Right lobe of liver (tissue), 6 donors: ENCODE measurements around the gene BSG. TPM values are rescaled to one million over a fixed set of nuclear protein-coding genes. Genes with fewer than 3 reads are reported as not detected.
A peak's percentile ranks its signal among the peaks of the same experiment; 100 is the strongest.

ENCODE experiments used
- ATAC-seq, 4 donors: fragments of 200-7000 bp; cut with Tn5 transposase; one replicate each; pipeline ENCODE4 v1.9.1; 2020; ENCODE audit warnings: mild to moderate bottlenecking in 4 of 4, moderate library complexity in 4 of 4
- DNase-seq, 3 donors: peaks; one replicate each; pipeline ENCODE4 v3.0.0-alpha.2; 2020
- H3K27ac ChIP-seq, 3 donors: fragments of 200-600 bp; one replicate each; pipeline ENCODE4 v1.8.0; 2022
- H3K27me3 ChIP-seq, 2 donors: fragments of 200-600 bp; one replicate each; pipeline ENCODE4 v1.8.0; 2022
- H3K36me3 ChIP-seq, 4 donors: fragments of 200-600 bp; sonication (generic) in 1 of 4; one replicate each; pipeline versions ENCODE4 v1.5.1 to v1.8.0; 2017 to 2022; ENCODE audit warnings: control low read depth in 1 of 4
- H3K4me1 ChIP-seq, 4 donors: fragments of 200-600 bp; sonication (generic) in 1 of 4; one replicate each; pipeline versions ENCODE4 v1.5.1 to v1.8.0; 2017 to 2022; ENCODE audit warnings: control low read depth in 1 of 4
- H3K4me3 ChIP-seq, 3 donors: fragments of 200-600 bp; one replicate each; pipeline ENCODE4 v1.8.0; 2022
- H3K9me3 ChIP-seq, 4 donors: fragments of 200-600 bp; sonication (generic) in 1 of 4; one replicate each; pipeline versions ENCODE4 v1.5.1 to v1.8.0; 2017 to 2022; ENCODE audit warnings: control low read depth in 1 of 4
- POLR2A ChIP-seq: fragments of 450-650 bp; IDR thresholded peaks from one replicate; pipeline ENCODE4 v1.6.1; 2017; ENCODE audit warnings: antibody characterized with exemption, mild to moderate bottlenecking
- WGBS: methylation state at CpG from one replicate; pipeline ENCODE4 v1.1.6; 2018; ENCODE audit warnings: low coverage, low lambda C conversion rate; ENCODE audit not compliant: insufficient coverage; ENCODE audit errors: missing lambda C conversion rate; 5-methylcytosine and 5-hydroxymethylcytosine counted together
- intact Hi-C, 2 donors: fragments of 100-400 bp; cut with DNase I; formaldehyde crosslinking; loops; one replicate each; pipeline versions ENCODE4 v1.11.2 to v1.14.1; 2022
- total RNA-seq, 6 experiments: library from RNA; depleted of rRNA in 2 of 6; stranded (reverse); fragments of >200 nt in 2 of 6; fragmentation: NEBNext Ultra II Directional in 3 of 6; extraction: Animal tissue kit (Norgen Biotek cat#: 25700) in 3 of 6; gene quantifications; one replicate each; pipeline versions ENCODE4 v1.1.0 to v1.2.4, GENCODE V29; 2016 to 2023
- TF ChIP-seq, protein P1 (sequence below), 4 donors: fragments of 200-600 bp in 3 of 4; fragments of 450-650 bp in 1 of 4; IDR thresholded peaks; one replicate each; pipeline versions ENCODE4 v1.5.1 to v1.8.0; 2016 to 2022; ENCODE audit warnings: antibody characterized with exemption in 4 of 4, mild to moderate bottlenecking in 2 of 4
- donor health status: DM: no; HTN: yes; CAD: no.
- donor health status: DM: no; HTN: no; CAD: no.
- donor health status: DM: no; HTN: no; CAD: no.
- donor health status: DM: no; HTN: yes; CAD: no.
- donor health status: DM: no; HTN: yes; CAD: no.

The BSG gene
- total RNA-seq, 6 experiments from 2014 or later = 88.6 to 369 (median 124) TPM

DNA sequence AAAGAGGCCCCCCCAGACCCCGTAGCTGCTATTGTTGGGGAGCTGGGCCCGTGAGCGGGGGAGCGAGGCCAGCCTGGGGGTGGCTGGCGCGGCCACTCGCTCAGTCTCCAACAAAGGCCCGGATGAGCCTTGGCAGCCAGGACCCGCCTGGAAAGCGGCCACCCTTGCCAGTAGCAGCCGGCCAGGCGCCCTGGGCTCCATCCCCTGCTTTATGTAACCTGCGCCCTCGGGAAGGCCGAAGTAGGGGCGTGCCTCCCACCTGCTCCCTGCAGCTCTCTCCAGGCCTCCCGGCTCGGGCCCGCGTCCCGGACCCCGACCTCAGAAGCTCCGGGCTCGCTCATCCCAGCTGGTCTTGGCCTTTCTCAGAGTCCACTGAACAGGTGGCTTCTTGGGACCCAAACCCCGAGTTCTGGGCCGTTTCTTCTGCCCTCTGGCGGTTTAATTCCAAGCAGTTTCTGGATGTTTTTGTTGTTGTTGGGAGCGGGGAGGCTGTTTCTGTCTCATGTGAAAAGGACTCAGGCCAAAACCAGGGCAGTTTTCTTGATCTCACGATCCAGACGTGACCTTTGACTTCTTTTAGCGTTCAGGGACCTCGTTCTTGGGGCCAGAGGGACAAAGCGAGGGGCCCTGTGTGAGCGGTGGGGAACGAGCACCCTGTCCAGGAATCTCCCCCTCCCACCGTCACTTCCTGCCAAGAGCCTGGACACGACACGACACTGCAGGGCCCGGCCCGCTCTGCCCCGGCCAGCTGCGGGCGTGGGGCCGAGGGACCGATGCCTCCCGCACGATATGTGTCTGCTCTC lies 39.6 kb upstream of the BSG start:
- peak; percentile 70 to 92 (median 88) for DNase-seq
- peaks cover 0 to 23% (median 11%) of the 10 kb centered on the region in 4 donors for H3K4me1 ChIP-seq
- H3K9me3 ChIP-seq = no peaks in the 10 kb centered on the region
- intact Hi-C loops = no loop called here
- peak overlapping the region; percentile 87 to 95 (median 94) for H3K4me3 ChIP-seq
- no peaks in the 10 kb centered on the region for H3K27me3 ChIP-seq
- peak; percentile 19 to 58 (median 45) for ATAC-seq
- WGBS = 0% methylated on average over 10 of the region's 47 CpGs
- TF ChIP-seq, protein P1, sequence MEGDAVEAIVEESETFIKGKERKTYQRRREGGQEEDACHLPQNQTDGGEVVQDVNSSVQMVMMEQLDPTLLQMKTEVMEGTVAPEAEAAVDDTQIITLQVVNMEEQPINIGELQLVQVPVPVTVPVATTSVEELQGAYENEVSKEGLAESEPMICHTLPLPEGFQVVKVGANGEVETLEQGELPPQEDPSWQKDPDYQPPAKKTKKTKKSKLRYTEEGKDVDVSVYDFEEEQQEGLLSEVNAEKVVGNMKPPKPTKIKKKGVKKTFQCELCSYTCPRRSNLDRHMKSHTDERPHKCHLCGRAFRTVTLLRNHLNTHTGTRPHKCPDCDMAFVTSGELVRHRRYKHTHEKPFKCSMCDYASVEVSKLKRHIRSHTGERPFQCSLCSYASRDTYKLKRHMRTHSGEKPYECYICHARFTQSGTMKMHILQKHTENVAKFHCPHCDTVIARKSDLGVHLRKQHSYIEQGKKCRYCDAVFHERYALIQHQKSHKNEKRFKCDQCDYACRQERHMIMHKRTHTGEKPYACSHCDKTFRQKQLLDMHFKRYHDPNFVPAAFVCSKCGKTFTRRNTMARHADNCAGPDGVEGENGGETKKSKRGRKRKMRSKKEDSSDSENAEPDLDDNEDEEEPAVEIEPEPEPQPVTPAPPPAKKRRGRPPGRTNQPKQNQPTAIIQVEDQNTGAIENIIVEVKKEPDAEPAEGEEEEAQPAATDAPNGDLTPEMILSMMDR (IDR thresholded peaks at IDR 0.05) = peak; percentile 36 to 57 (median 45)
- TF ChIP-seq POLR2A = no peak
- H3K36me3 ChIP-seq = peaks cover 4 to 19% (median 9%) of the 10 kb centered on the region in 4 donors
- peak overlapping the region; percentile 83 to 95 (median 88) for H3K27ac ChIP-seq

DNA sequence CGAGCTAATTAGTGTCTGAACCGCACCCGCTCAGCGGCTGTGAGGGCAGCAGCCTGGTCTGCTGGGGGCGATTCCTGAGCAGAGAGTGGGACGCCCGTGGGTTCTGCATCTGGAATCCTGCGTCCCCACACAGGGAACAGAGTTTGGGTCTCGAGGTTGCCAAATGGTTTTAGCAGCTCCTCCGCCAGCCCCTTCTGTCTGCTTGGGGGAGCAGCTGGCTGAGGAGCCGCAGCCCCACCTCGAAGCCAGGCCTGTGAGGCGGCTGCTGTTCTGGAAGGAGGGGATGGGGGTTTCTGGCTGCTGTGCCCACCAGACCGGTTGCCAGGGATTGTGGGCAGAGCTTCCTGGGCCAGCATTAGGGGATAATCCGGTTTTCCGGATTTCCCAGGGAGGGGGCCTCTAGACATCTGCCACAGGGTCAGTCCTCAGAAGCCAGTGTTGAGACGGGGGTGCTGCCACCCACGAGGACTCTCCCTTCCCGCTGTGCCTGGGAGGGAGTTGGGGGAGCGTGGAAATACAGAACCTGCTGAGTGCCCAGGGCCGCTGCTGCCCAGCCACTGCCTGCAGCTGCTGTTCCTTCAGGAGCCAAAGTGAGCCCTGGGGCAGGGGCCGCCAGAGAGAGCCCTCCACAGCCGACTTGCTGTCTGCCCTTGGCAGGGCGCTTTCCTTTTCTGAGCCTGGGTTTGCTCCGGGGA lies 38.9 kb upstream of the BSG start:
- 24% methylated on average over 4 of the region's 25 CpGs for WGBS

DNA sequence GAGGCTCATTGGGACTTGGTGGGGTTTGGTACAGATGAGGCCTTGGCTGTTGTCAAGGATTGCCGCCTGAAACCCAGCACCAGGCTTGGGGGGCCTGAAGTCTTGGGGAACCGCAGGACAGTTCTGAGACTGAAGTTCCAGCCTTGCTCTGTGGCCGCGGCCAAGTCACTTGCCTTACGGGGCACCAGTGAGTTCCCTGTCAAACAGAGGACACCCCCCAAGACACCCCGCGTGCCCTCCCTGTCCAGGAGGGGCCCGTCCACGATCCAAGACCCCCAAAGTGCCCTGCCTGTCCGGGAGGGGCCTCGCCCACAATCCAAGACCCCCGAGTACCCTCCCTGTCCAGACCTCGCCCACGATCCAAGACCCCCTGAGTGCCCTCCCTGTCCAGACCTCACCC lies 38.3 kb upstream of the BSG start:
- H3K27ac ChIP-seq = peak overlapping the region; percentile 83 to 95 (median 88)
- no CpG with 5 or more reads among the region's 14 CpGs for WGBS
- TF ChIP-seq, protein P1 (IDR thresholded peaks at IDR 0.05) = no peak
- no peak for TF ChIP-seq POLR2A

More for the DNA sequence above, 38.9 kb upstream of the BSG start:
- TF ChIP-seq POLR2A = no peak
- TF ChIP-seq, protein P1 (IDR thresholded peaks at IDR 0.05) = no peak
- intact Hi-C loops = no loop called here
- Histone ChIP-seq H3K9me3 (no peaks in the 10 kb centered on the region), H3K4me1 (peaks cover 0 to 23% (median 11%) of the 10 kb centered on the region in 4 donors), H3K27me3 (no peaks in the 10 kb centered on the region), H3K4me3 (peak overlapping the region; percentile 87 to 95 (median 94)), H3K27ac (peak overlapping the region; percentile 83 to 95 (median 88)), H3K36me3 (peaks cover 4 to 26% (median 10%) of the 10 kb centered on the region in 4 donors)
- peak in 1 of 3 donors; percentile 37 for DNase-seq
- no peak for ATAC-seq

DNA sequence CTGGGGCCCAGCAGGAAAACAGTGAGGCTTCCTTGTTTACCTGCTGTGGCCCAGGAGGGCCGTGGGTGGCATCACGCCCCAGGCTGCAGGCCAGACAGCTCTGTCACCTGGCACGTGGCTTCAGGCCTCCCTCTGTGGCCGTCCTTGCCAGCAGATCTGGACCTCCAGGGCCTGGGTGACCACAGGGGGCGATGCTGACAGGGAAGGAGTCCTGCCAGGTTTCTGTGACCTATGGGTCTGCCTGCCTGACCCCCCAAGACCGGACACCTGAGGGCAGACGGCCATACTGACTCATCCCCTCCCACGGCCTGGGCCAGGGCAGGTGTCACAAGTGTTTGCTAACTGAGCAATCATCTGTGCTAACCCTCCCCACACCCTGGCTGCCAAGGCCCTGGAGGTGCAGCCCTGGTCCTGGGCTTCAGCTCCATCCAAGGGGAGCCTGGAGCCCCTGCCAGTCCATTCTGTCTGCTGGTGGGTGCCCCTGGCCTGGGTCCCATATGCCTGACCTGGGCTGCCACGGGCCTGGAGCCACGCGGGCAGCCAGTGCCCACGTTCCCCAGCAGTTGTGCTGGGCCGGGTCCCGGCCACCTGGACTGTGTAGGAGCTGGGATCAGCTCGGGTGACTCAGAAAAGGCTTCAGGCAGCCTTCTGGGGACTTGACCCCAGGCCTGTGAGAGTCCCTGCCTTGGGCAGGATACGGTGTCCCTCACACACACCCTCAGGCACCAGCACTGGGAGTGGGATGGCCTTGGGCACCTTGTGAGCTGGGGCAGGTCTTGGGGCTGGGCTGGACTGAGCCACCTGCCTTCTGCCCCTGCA lies 37.2 kb upstream of the BSG start:
- TF ChIP-seq, protein P1 (IDR thresholded peaks at IDR 0.05) = peak; percentile 23 to 44 (median 36)
- no peak for TF ChIP-seq POLR2A
- ATAC-seq = peak; percentile 63 to 73 (median 68)
- Histone ChIP-seq H3K27me3 (no peaks in the 10 kb centered on the region), H3K9me3 (no peaks in the 10 kb centered on the region), H3K4me1 (peaks cover 0 to 23% (median 11%) of the 10 kb centered on the region in 4 donors), H3K27ac (peak overlapping the region in 2 of 3 donors; percentile 51 to 66), H3K4me3 (peak overlapping the region in 2 of 3 donors; percentile 5 to 6), H3K36me3 (peaks cover 4 to 31% (median 14%) of the 10 kb centered on the region in 4 donors)
- no CpG with 5 or more reads among the region's 16 CpGs for WGBS
- peak; percentile 92 to 96 (median 94) for DNase-seq
- intact Hi-C loops = no loop called here

More for the DNA sequence above, 38.3 kb upstream of the BSG start:
- intact Hi-C loops = no loop called here
- Histone ChIP-seq H3K4me3 (peak overlapping the region in 2 of 3 donors; percentile 94 to 95), H3K4me1 (peaks cover 0 to 23% (median 11%) of the 10 kb centered on the region in 4 donors), H3K27me3 (no peaks in the 10 kb centered on the region), H3K9me3 (no peaks in the 10 kb centered on the region), H3K36me3 (peaks cover 4 to 31% (median 13%) of the 10 kb centered on the region in 4 donors)
- ATAC-seq = no peak
- no peak for DNase-seq
